Adrenal gland (tissue), 12 donors: ENCODE results near the gene PRICKLE1. TPM values are rescaled to one million over a fixed set of nuclear protein-coding genes. Genes with fewer than 3 reads are reported as not detected.

Experiments
- DNase-seq, 7 donors: peaks; one replicate each; pipeline ENCODE4 v3.0.0-alpha.2; 2019 to 2020
- H3K27ac ChIP-seq, 5 donors: fragments of 200-600 bp; sonication (generic) in 4 of 5; 1 replicate in 3 of 5; 2 replicates in 2 of 5; pipeline versions ENCODE4 v1.5.1 to v1.8.0; 2016 to 2020; ENCODE audit warnings: mild to moderate bottlenecking in 1 of 5
- H3K27me3 ChIP-seq: fragments of 200-600 bp; 2 replicates; pipeline ENCODE4 v1.8.0; 2021
- H3K36me3 ChIP-seq, 2 donors: fragments of 200-600 bp; replicated peaks in 1 of 2; 1 replicate in 1 of 2; 2 replicates in 1 of 2; pipeline versions ENCODE4 v1.5.1 to v1.8.0; 2018 to 2022
- H3K4me1 ChIP-seq, 2 donors: fragments of 200-600 bp; replicated peaks in 1 of 2; 1 replicate in 1 of 2; 2 replicates in 1 of 2; pipeline versions ENCODE4 v1.5.1 to v1.8.0; 2018 to 2021
- H3K4me3 ChIP-seq, 4 donors: fragments of 200-600 bp; sonication (generic) in 3 of 4; one replicate each; pipeline ENCODE4 v1.5.1; 2016 to 2018
- H3K9me3 ChIP-seq, 3 donors: fragments of 200-600 bp; sonication (generic) in 1 of 3; replicated peaks in 1 of 3; 1 replicate in 2 of 3; 2 replicates in 1 of 3; pipeline versions ENCODE4 v1.5.1 to v1.8.0; 2016 to 2021
- CTCF ChIP-seq, 6 experiments: fragments of 450-650 bp in 4 of 6; fragments of 200-600 bp in 2 of 6; sonication (generic) in 1 of 6; IDR thresholded peaks; 1 replicate in 5 of 6; 2 replicates in 1 of 6; pipeline versions ENCODE4 v1.5.1 to v1.8.0; 2016 to 2021; ENCODE audit warnings: antibody characterized with exemption in 6 of 6, mild to moderate bottlenecking in 2 of 6, moderate library complexity in 1 of 6
- POLR2A ChIP-seq, 2 donors: fragments of 450-650 bp; IDR thresholded peaks; one replicate each; pipeline ENCODE4 v1.6.1; 2017; ENCODE audit warnings: antibody characterized with exemption in 2 of 2, mild to moderate bottlenecking in 2 of 2, moderate library complexity in 1 of 2
- WGBS, 4 donors: extraction: QIAGEN DNeasy Blood & Tissue Kit in 2 of 4; methylation state at CpG; one replicate each; pipeline versions ENCODE4 v1.1.5 to v1.1.7; 2013 to 2017; 5-methylcytosine and 5-hydroxymethylcytosine counted together
- intact Hi-C, 2 donors: fragments of 100-400 bp; cut with DNase I; formaldehyde crosslinking; loops; one replicate each; pipeline versions ENCODE4 v1.14.1 to v1.15.0; 2022 to 2023
- polyA plus RNA-seq, 3 donors: library from polyadenylated mRNA; stranded (reverse); fragments of 200-250 nt in 2 of 3; fragments of 350-450 nt in 1 of 3; fragmentation: Illumina TruSeq in 1 of 3; extraction: RNeasy Lipid Tissue Mini Kit (QIAGEN cat#74804) in 1 of 3; gene quantifications; one replicate each; pipeline ENCODE4 v1.2.3, GENCODE V29; 2013 to 2014
- total RNA-seq, 9 donors: library from RNA; depleted of rRNA in 4 of 9; stranded (reverse); fragments of >200 nt in 4 of 9; fragments of 120-200 nt in 1 of 9; fragmentation: NEBNext Ultra II Directional in 1 of 9; extraction: Animal tissue kit (Norgen Biotek cat#: 25700) in 1 of 9; gene quantifications; one replicate each; pipeline versions ENCODE4 v1.1.0 to v1.2.4, GENCODE V29; 2013 to 2023
- donor health status: healthy with polysubstance abuse.
- donor health status: Bipolar disorder and iron deficiency.
- donor health status: DM: yes; HTN: yes; CAD: no.
- donor health status: DM: no; HTN: no; CAD: no.
- donor health status: DM: no; HTN: no; CAD: no.
- donor health status: DM: yes; HTN: yes; CAD: no.

Gene PRICKLE1
- total and polyA plus RNA-seq, 12 donors = 1.0 to 13.2 (median 5.1) TPM

DNA sequence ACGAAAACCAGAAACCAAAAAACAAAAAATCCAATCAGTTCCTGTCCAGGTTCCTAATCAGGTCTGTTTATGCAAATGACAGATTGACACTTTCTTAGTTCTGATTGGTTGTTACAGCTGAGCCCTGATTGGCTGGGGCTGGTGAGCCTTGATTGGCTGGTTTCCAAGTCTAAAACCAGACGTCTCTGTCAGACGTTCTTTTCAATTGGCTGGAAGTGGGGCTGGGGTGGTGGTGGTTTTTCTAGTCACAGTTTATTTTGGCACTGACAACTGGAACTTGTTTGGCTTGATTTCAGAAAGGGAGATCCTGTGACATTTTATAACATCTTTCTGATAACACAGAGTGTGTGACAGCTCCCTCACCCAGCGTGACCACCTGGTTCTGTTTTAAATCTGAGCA lies 36.1 kb upstream of the PRICKLE1 start:
- no peak for DNase-seq
- Histone ChIP-seq H3K36me3 (no peaks in the 10 kb centered on the region), H3K27me3 (no peaks in the 10 kb centered on the region), H3K27ac (no peak overlapping the region), H3K4me3 (no peak overlapping the region), H3K4me1 (no peaks in the 10 kb centered on the region), H3K9me3 (no peaks in the 10 kb centered on the region)
- 26 to 43% (median 35%) methylated on average over 4 of the region's 4 CpGs for WGBS, 4 donors
- intact Hi-C loops = no loop called here
- no peak for TF ChIP-seq POLR2A (IDR thresholded peaks at IDR 0.05)
- TF ChIP-seq CTCF (IDR thresholded peaks at IDR 0.05) = no peak

DNA sequence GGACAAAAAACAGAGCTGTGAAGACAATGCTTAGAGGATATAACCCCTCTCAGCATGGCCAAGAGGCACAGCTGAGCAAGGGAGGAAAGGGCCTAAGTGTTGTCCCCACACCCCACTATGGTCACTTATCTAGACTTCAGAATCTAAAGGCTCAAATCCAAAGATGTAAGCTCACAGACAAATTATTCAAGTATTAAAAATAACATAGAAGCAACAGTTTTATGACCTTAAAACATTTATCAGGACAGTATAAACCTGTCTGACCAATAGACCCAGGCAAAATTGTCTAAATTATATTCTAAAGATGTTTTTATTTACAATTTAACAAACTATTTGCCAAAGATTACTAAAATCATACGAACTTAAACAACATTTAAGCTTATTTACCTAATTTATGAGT lies 28.1 kb upstream of the PRICKLE1 start:
- no peak for TF ChIP-seq POLR2A (IDR thresholded peaks at IDR 0.05)
- no peak for TF ChIP-seq CTCF (IDR thresholded peaks at IDR 0.05)
- Histone ChIP-seq H3K27ac (no peak overlapping the region), H3K9me3 (peaks cover 0 to 5% (median 4%) of the 10 kb centered on the region in 3 donors), H3K27me3 (no peaks in the 10 kb centered on the region), H3K36me3 (no peaks in the 10 kb centered on the region), H3K4me1 (no peaks in the 10 kb centered on the region), H3K4me3 (no peak overlapping the region)
- WGBS, 4 donors = 23 to 43% (median 36%) methylated on average over 1 of the region's 1 CpG
- intact Hi-C loops = no loop called here
- DNase-seq = no peak

- Histone ChIP-seq H3K36me3 (no peaks in the 10 kb centered on the region), H3K4me3 (no peak overlapping the region), H3K27ac (no peak overlapping the region), H3K9me3 (peaks cover 0 to 5% (median 4%) of the 10 kb centered on the region in 3 donors), H3K4me1 (no peaks in the 10 kb centered on the region), H3K27me3 (no peaks in the 10 kb centered on the region)
- no peak for TF ChIP-seq CTCF (IDR thresholded peaks at IDR 0.05)
- TF ChIP-seq POLR2A (IDR thresholded peaks at IDR 0.05) = no peak
- DNase-seq = no peak
- 68 to 71% (median 69%) methylated on average over 3 of the region's 3 CpGs for WGBS, 4 donors
- intact Hi-C loops = no loop called here
These were observed 25.5 kb upstream of the PRICKLE1 start for GRCh38 chr12:42615006-42615405.

DNA sequence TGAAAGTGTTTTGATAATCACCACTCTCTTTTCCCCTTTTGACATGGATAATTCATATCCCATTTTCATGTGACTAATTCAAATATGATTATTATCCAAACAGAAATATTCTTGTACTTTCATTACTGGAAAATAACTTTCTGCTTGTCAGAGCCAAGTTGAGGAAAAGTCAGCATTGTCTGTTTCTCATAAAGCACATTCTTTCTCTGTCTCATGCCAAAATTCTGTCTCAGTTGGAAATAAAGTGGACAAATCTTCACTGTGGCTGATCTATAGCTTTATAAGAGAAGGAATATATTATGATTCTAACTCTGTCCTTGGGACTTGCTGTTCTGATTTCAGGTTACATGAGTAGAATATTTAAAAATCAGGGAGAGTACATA lies 22.7 kb upstream of the PRICKLE1 start:
- no peaks in the 10 kb centered on the region for H3K4me1 ChIP-seq
- H3K36me3 ChIP-seq = no peaks in the 10 kb centered on the region
- no peaks in the 10 kb centered on the region for H3K9me3 ChIP-seq
- no peak overlapping the region for H3K27ac ChIP-seq
- intact Hi-C loops = no loop called here
- TF ChIP-seq CTCF (IDR thresholded peaks at IDR 0.05) (no peak), POLR2A (IDR thresholded peaks at IDR 0.05) (no peak)
- no peak overlapping the region for H3K4me3 ChIP-seq
- DNase-seq = no peak
- no peaks in the 10 kb centered on the region for H3K27me3 ChIP-seq
